Testis (tissue), 3 donors: ENCODE results near the gene NAT14. TPM values are rescaled to one million over a fixed set of nuclear protein-coding genes. Genes with fewer than 3 reads are reported as not detected.
A peak's percentile ranks its signal among the peaks of the same experiment; 100 is the strongest.

Experiments
- DNase-seq: peaks from one replicate; pipeline ENCODE4 v3.0.0-alpha.2; 2019
- H3K27ac ChIP-seq, 2 donors: fragments of 200-600 bp; sonication (generic); one replicate each; pipeline ENCODE4 v1.5.1; 2019
- H3K27me3 ChIP-seq: fragments of 200-600 bp; sonication (generic); one replicate; pipeline ENCODE4 v1.5.1; 2019
- H3K36me3 ChIP-seq: fragments of 200-600 bp; sonication (generic); one replicate; pipeline ENCODE4 v1.5.1; 2017; ENCODE audit warnings: low read depth; ENCODE audit errors: missing control alignments
- H3K4me1 ChIP-seq: fragments of 200-600 bp; sonication (generic); one replicate; pipeline ENCODE4 v1.5.1; 2019
- H3K4me3 ChIP-seq, 2 donors: fragments of 200-600 bp; sonication (generic); one replicate each; pipeline ENCODE4 v1.5.1; 2017 to 2019
- H3K9me3 ChIP-seq: fragments of 200-600 bp; sonication (generic); one replicate; pipeline ENCODE4 v1.5.1; 2017
- POLR2A ChIP-seq: fragments of 450-650 bp; IDR thresholded peaks from one replicate; pipeline ENCODE4 v1.6.1; 2017; ENCODE audit warnings: antibody characterized with exemption, mild to moderate bottlenecking, moderate library complexity
- WGBS, 2 donors: methylation state at CpG; one replicate each; pipeline ENCODE4 v1.1.5; 2018; 5-methylcytosine and 5-hydroxymethylcytosine counted together
- intact Hi-C: fragments of 100-400 bp; cut with DNase I; formaldehyde crosslinking; loops from one replicate; pipeline ENCODE4 v1.15.1; 2023; ENCODE audit warnings: low total_unique reads
- polyA plus RNA-seq: library from polyadenylated mRNA; stranded (reverse); fragments of 350-450 nt; fragmentation: Illumina TruSeq; extraction: RNeasy Lipid Tissue Mini Kit (QIAGEN cat#74804); gene quantifications from one replicate; pipeline ENCODE4 v1.2.3, GENCODE V29; 2014; ENCODE audit warnings: low read depth, low replicate concordance; ENCODE audit not compliant: insufficient read depth
- total RNA-seq, 2 donors: library from RNA; depleted of rRNA; stranded (reverse); fragments of >200 nt; gene quantifications; one replicate each; pipeline ENCODE4 v1.2.3, GENCODE V29; 2016
- TF ChIP-seq, protein P1 (sequence below), 3 experiments: fragments of 450-650 bp in 2 of 3; fragments of 200-600 bp in 1 of 3; sonication (generic) in 1 of 3; IDR thresholded peaks; one replicate each; pipeline ENCODE4 v1.5.1; 2016 to 2019; ENCODE audit warnings: antibody characterized with exemption in 3 of 3, mild to moderate bottlenecking in 2 of 3, moderate library complexity in 1 of 3

Gene NAT14
- total and polyA plus RNA-seq, 3 donors from 2014 or later: 12.0 to 17.3 (median 16.0) TPM

DNA sequence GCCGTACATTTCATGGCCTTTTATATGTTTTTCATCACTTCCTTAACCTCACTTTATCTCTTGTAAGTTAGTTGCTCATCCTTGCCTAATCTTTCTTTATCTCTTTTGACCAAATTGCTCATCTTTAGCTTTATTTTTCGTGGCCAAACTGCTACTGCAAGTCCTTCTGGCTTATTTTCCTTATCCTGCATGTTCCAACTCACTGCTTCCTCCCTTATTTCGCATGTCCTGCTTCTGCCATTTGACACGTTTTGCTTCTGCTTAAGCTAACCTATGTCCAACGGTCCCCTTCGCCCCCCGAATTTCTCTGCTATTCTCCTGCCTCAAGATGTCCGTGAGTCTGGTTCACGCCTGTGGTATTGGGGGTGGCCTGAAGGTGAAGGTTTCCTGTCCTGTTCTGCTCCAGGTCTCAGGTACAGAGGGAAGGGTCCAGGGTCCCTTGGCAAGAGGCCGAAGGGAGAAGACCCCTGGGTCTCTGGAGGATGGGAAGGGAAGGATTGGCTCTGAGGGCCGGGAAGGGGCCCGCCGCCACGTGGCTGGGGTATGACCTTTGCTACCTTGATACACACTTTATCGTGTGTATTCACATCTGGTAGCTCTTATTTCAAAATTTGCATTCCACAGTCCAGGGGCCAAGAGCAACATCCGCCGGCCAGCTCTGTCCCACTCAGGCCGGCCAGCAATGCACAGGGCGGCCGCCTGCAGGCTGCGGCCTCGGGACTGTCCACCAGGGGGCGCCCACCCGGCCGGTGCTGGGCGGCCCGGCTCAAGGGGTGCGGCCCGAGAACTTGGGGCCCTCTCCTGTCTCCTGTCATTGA is 17.5 kb upstream of the NAT14 start:
- H3K9me3 ChIP-seq: no peaks in the 10 kb centered on the region
- WGBS, 2 donors: 25 to 28% methylated on average over 27 to 29 of the region's 29 CpGs
- H3K36me3 ChIP-seq: no peaks in the 10 kb centered on the region
- no peak overlapping the region for H3K27ac ChIP-seq
- intact Hi-C loops: no loop called here
- H3K4me3 ChIP-seq: no peak overlapping the region
- TF ChIP-seq POLR2A: no peak
- TF ChIP-seq, protein P1, sequence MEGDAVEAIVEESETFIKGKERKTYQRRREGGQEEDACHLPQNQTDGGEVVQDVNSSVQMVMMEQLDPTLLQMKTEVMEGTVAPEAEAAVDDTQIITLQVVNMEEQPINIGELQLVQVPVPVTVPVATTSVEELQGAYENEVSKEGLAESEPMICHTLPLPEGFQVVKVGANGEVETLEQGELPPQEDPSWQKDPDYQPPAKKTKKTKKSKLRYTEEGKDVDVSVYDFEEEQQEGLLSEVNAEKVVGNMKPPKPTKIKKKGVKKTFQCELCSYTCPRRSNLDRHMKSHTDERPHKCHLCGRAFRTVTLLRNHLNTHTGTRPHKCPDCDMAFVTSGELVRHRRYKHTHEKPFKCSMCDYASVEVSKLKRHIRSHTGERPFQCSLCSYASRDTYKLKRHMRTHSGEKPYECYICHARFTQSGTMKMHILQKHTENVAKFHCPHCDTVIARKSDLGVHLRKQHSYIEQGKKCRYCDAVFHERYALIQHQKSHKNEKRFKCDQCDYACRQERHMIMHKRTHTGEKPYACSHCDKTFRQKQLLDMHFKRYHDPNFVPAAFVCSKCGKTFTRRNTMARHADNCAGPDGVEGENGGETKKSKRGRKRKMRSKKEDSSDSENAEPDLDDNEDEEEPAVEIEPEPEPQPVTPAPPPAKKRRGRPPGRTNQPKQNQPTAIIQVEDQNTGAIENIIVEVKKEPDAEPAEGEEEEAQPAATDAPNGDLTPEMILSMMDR (IDR thresholded peaks at IDR 0.05): peak; percentile 93 to 99 (median 97)
- DNase-seq: peak; percentile 79
- H3K27me3 ChIP-seq: no peaks in the 10 kb centered on the region
- H3K4me1 ChIP-seq: peaks cover 9% of the 10 kb centered on the region

DNA sequence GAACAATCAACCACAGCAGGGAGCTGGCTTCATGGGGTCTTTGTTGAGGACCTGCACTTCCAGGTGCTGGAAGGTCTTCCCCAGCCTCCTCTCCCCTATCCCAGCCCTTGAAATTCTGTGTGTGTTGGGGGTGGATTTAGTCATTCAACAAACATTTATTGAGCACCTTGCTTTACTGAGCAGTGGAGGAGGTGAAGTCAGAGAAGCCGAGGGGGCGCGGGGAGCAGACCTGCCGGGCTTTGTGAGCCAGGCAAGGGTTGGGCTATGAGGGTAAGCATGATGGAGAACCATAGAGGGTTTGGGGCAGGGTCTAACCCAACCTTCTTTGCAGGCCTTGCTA is 17.0 kb upstream of the NAT14 start:
- H3K36me3 ChIP-seq: no peaks in the 10 kb centered on the region
- no peak overlapping the region for H3K4me3 ChIP-seq
- no peak for DNase-seq
- TF ChIP-seq, protein P1 (IDR thresholded peaks at IDR 0.05): peak in 1 of 3 experiments; percentile 1
- no peak for TF ChIP-seq POLR2A
- H3K27me3 ChIP-seq: no peaks in the 10 kb centered on the region
- no peaks in the 10 kb centered on the region for H3K9me3 ChIP-seq
- 7 to 20% methylated on average over 4 of the region's 4 CpGs for WGBS, 2 donors
- H3K4me1 ChIP-seq: peaks cover 9% of the 10 kb centered on the region
- intact Hi-C loops: no loop called here
- H3K27ac ChIP-seq: no peak overlapping the region

DNA sequence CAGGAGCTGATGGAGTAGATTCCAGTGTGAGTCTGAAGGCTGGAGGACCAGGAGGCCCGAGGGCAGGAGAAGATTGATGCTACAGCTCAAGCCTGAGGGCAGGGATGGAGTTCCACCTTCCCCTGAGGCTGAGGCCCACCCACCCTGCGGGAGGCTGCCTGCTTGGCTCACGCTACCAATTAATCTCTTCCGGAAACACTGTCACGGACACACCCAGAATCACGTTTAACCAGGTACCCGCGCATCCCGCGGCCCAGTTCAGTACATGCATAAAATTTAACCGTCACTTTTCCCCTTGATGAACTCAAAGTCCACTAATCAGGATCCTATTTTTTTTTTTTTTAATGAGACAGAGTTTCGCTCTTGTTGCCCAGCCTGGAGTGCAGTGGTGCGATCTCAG is 13.7 kb upstream of the NAT14 start:
- intact Hi-C loops: no loop called here
- 85 to 91% methylated on average over 13 of the region's 13 CpGs for WGBS, 2 donors
- Histone ChIP-seq H3K27me3 (no peaks in the 10 kb centered on the region), H3K9me3 (no peaks in the 10 kb centered on the region), H3K27ac (no peak overlapping the region), H3K36me3 (no peaks in the 10 kb centered on the region), H3K4me3 (no peak overlapping the region), H3K4me1 (peaks cover 13% of the 10 kb centered on the region)
- DNase-seq: no peak
- no peak for TF ChIP-seq POLR2A
- TF ChIP-seq, protein P1 (IDR thresholded peaks at IDR 0.05): no peak

DNA sequence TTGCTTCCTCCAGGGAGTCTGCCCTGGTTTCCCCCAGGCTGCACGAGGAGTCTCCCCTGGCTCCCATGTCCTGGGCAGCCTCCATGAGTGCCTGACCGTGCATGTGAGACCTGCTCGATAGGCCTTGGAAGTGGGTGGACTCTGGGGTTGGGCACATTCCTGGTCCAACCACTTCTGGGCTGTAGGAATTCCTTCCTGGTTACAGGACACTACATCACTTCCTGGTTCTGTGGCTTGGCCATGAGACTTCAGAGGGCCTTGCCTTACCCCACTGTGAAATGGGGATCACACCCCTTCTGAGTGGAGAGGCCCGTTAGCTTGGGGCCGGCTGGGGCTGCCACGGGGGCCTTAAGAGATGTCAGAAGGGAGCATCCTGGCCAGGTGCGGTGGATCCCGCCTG is 12.5 kb upstream of the NAT14 start:
- no peak for DNase-seq
- WGBS, 2 donors: 86 to 88% methylated on average over 4 to 8 of the region's 8 CpGs
- H3K36me3 ChIP-seq: no peaks in the 10 kb centered on the region
- no peaks in the 10 kb centered on the region for H3K27me3 ChIP-seq
- peaks cover 12% of the 10 kb centered on the region for H3K4me1 ChIP-seq
- intact Hi-C loops: no loop called here
- TF ChIP-seq, protein P1 (IDR thresholded peaks at IDR 0.05): no peak
- TF ChIP-seq POLR2A: no peak
- H3K4me3 ChIP-seq: no peak overlapping the region
- H3K27ac ChIP-seq: no peak overlapping the region
- no peaks in the 10 kb centered on the region for H3K9me3 ChIP-seq
